ENCODE measurements around the gene HCAR2.
"Not testable (repeated sequence)": the region's sequence is repeated elsewhere in the genome, so short reads cannot be mapped to it uniquely, and the experiment has no call there.

HCAR2 gene

GRCh38 chr12:122691566-122691965 is 11.6 kb downstream of the HCAR2 start:
- no peaks in the 10 kb centered on the region for H3K9me3 Mint-ChIP-seq (ENCODE audit: low read depth)
- no peaks in the 10 kb centered on the region for H3K27me3 Mint-ChIP-seq
- no peaks in the 10 kb centered on the region for H3K36me3 Mint-ChIP-seq
- H3K4me3 Mint-ChIP-seq = no peak overlapping the region
- H3K27ac Mint-ChIP-seq = no peak overlapping the region
- H3K4me1 Mint-ChIP-seq (ENCODE audit: low read depth) = no peaks in the 10 kb centered on the region

- Mint-ChIP-seq H3K4me3 (no peak overlapping the region), H3K4me1 (ENCODE audit: low read depth) (no peaks in the 10 kb centered on the region), H3K9me3 (ENCODE audit: low read depth) (no peaks in the 10 kb centered on the region), H3K36me3 (no peaks in the 10 kb centered on the region), H3K27me3 (no peaks in the 10 kb centered on the region), H3K27ac (no peak overlapping the region)
These were observed 14.9 kb downstream of the HCAR2 start for GRCh38 chr12:122688291-122688690.

GRCh38 chr12:122687086-122687485 is 16.1 kb downstream of the HCAR2 start:
- H3K36me3 Mint-ChIP-seq = no peaks in the 10 kb centered on the region

GRCh38 chr12:122686538-122686937 is 16.6 kb downstream of the HCAR2 start:
- Mint-ChIP-seq H3K27me3 (no peaks in the 10 kb centered on the region), H3K36me3 (no peaks in the 10 kb centered on the region), H3K4me3 (no peak overlapping the region), H3K9me3 (ENCODE audit: low read depth) (no peaks in the 10 kb centered on the region), H3K27ac (no peak overlapping the region), H3K4me1 (ENCODE audit: low read depth) (no peaks in the 10 kb centered on the region)

More at GRCh38 chr12:122687086-122687485, 16.1 kb downstream of the HCAR2 start:
- no peaks in the 10 kb centered on the region for H3K27me3 Mint-ChIP-seq
- no peaks in the 10 kb centered on the region for H3K9me3 Mint-ChIP-seq (ENCODE audit: low read depth)
- no peak overlapping the region for H3K27ac Mint-ChIP-seq
- H3K4me3 Mint-ChIP-seq = no peak overlapping the region
- no peaks in the 10 kb centered on the region for H3K4me1 Mint-ChIP-seq (ENCODE audit: low read depth)

GRCh38 chr12:122684297-122684813 is 18.8 kb downstream of the HCAR2 start:
- H3K4me1 Mint-ChIP-seq (ENCODE audit: low read depth) = no peaks in the 10 kb centered on the region
- no peaks in the 10 kb centered on the region for H3K9me3 Mint-ChIP-seq (ENCODE audit: low read depth)
- no peaks in the 10 kb centered on the region for H3K36me3 Mint-ChIP-seq
- H3K27ac Mint-ChIP-seq = no peak overlapping the region
- no peaks in the 10 kb centered on the region for H3K27me3 Mint-ChIP-seq
- H3K4me3 Mint-ChIP-seq = no peak overlapping the region

GRCh38 chr12:122681814-122682213 is 21.3 kb downstream of the HCAR2 start:
- peaks cover 5% of the 10 kb centered on the region for H3K27me3 Mint-ChIP-seq
- H3K4me3 Mint-ChIP-seq = no peak overlapping the region
- H3K36me3 Mint-ChIP-seq = no peaks in the 10 kb centered on the region
- H3K4me1 Mint-ChIP-seq (ENCODE audit: low read depth) = no peaks in the 10 kb centered on the region
- H3K9me3 Mint-ChIP-seq (ENCODE audit: low read depth) = no peaks in the 10 kb centered on the region
- no peak overlapping the region for H3K27ac Mint-ChIP-seq

GRCh38 chr12:122680989-122681388 is 22.2 kb downstream of the HCAR2 start:
- H3K4me3 Mint-ChIP-seq; H3K9me3 Mint-ChIP-seq (ENCODE audit: low read depth); H3K4me1 Mint-ChIP-seq (ENCODE audit: low read depth); H3K36me3 Mint-ChIP-seq; H3K27ac Mint-ChIP-seq; H3K27me3 Mint-ChIP-seq: not testable (repeated sequence)

- not testable (repeated sequence) for H3K9me3 Mint-ChIP-seq (ENCODE audit: low read depth); H3K27me3 Mint-ChIP-seq; H3K36me3 Mint-ChIP-seq; H3K27ac Mint-ChIP-seq; H3K4me3 Mint-ChIP-seq; H3K4me1 Mint-ChIP-seq (ENCODE audit: low read depth)
These were observed 26.4 kb downstream of the HCAR2 start for GRCh38 chr12:122676781-122677180.

GRCh38 chr12:122676015-122676414 is 27.1 kb downstream of the HCAR2 start:
- H3K36me3 Mint-ChIP-seq; H3K9me3 Mint-ChIP-seq (ENCODE audit: low read depth); H3K27me3 Mint-ChIP-seq; H3K27ac Mint-ChIP-seq; H3K4me1 Mint-ChIP-seq (ENCODE audit: low read depth); H3K4me3 Mint-ChIP-seq: not testable (repeated sequence)

GRCh38 chr12:122672515-122672914 is 30.6 kb downstream of the HCAR2 start:
- Mint-ChIP-seq H3K4me3 (no peak overlapping the region), H3K27me3 (peaks cover 8% of the 10 kb centered on the region), H3K9me3 (ENCODE audit: low read depth) (no peaks in the 10 kb centered on the region)

GRCh38 chr12:122669397-122670070 is 33.6 kb downstream of the HCAR2 start:
- Mint-ChIP-seq H3K27ac (no peak overlapping the region), H3K9me3 (ENCODE audit: low read depth) (no peaks in the 10 kb centered on the region), H3K36me3 (no peaks in the 10 kb centered on the region), H3K4me3 (no peak overlapping the region), H3K27me3 (peaks cover 5% of the 10 kb centered on the region), H3K4me1 (ENCODE audit: low read depth) (no peaks in the 10 kb centered on the region)

More at GRCh38 chr12:122672515-122672914, 30.6 kb downstream of the HCAR2 start:
- H3K4me1 Mint-ChIP-seq (ENCODE audit: low read depth) = no peaks in the 10 kb centered on the region
- no peak overlapping the region for H3K27ac Mint-ChIP-seq
- H3K36me3 Mint-ChIP-seq = no peaks in the 10 kb centered on the region

- Mint-ChIP-seq H3K4me1 (ENCODE audit: low read depth) (no peaks in the 10 kb centered on the region), H3K36me3 (no peaks in the 10 kb centered on the region), H3K9me3 (ENCODE audit: low read depth) (no peaks in the 10 kb centered on the region), H3K27me3 (peaks cover 2% of the 10 kb centered on the region), H3K27ac (no peak overlapping the region), H3K4me3 (no peak overlapping the region)
These were observed 34.9 kb downstream of the HCAR2 start for GRCh38 chr12:122668268-122668667.

GRCh38 chr12:122665759-122666158 is 37.4 kb downstream of the HCAR2 start:
- Mint-ChIP-seq H3K4me3 (no peak overlapping the region), H3K36me3 (no peaks in the 10 kb centered on the region), H3K4me1 (ENCODE audit: low read depth) (no peaks in the 10 kb centered on the region), H3K9me3 (ENCODE audit: low read depth) (no peaks in the 10 kb centered on the region), H3K27ac (no peak overlapping the region), H3K27me3 (no peaks in the 10 kb centered on the region)

GRCh38 chr12:122665349-122665748 is 37.8 kb downstream of the HCAR2 start:
- Mint-ChIP-seq H3K4me1 (ENCODE audit: low read depth) (no peaks in the 10 kb centered on the region), H3K27me3 (no peaks in the 10 kb centered on the region), H3K36me3 (no peaks in the 10 kb centered on the region), H3K4me3 (no peak overlapping the region), H3K27ac (no peak overlapping the region), H3K9me3 (ENCODE audit: low read depth) (no peaks in the 10 kb centered on the region)

- Mint-ChIP-seq H3K27me3 (no peaks in the 10 kb centered on the region), H3K4me3 (no peak overlapping the region), H3K27ac (no peak overlapping the region), H3K9me3 (ENCODE audit: low read depth) (no peaks in the 10 kb centered on the region), H3K36me3 (no peaks in the 10 kb centered on the region), H3K4me1 (ENCODE audit: low read depth) (no peaks in the 10 kb centered on the region)
These were observed 41.2 kb downstream of the HCAR2 start for GRCh38 chr12:122661938-122662337.

GRCh38 chr12:122661246-122661645 is 41.9 kb downstream of the HCAR2 start:
- Mint-ChIP-seq H3K27ac (no peak overlapping the region), H3K9me3 (ENCODE audit: low read depth) (no peaks in the 10 kb centered on the region), H3K27me3 (no peaks in the 10 kb centered on the region), H3K4me1 (ENCODE audit: low read depth) (no peaks in the 10 kb centered on the region), H3K4me3 (no peak overlapping the region), H3K36me3 (no peaks in the 10 kb centered on the region)

Data from activated naive CD8-positive, alpha-beta T cell (primary cell).